ENCODE data around the gene LDLRAD4.

The LDLRAD4 gene

GRCh38 chr18:13219593-13220159 is 1.1 kb downstream of the LDLRAD4 start:
- DNase-seq (ENCODE audit: extremely low spot score) = no peak
- POLR2A ChIA-PET = no interaction called here
- CTCF ChIA-PET = interaction anchor here (0.7 kb wide), 1 partner anchor 56 kb away, joined by 4 read pairs; no protein-coding TSS in a partner anchor
- no peak for TF ChIP-seq L3MBTL2 (conservative IDR thresholded peaks at IDR 0.05)

GRCh38 chr18:13220361-13220991 is 1.9 kb downstream of the LDLRAD4 start:
- TF ChIP-seq HDGF (IDR thresholded peaks at IDR 0.05; ENCODE audit: borderline replicate concordance) (no peak), PKNOX1 (IDR thresholded peaks at IDR 0.05) (no peak), SUZ12 (IDR thresholded peaks at IDR 0.05) (no peak), ZNF384 (IDR thresholded peaks at IDR 0.05) (no peak), NFRKB (IDR thresholded peaks at IDR 0.05) (no peak), TARDBP (IDR thresholded peaks at IDR 0.05) (no peak), BHLHE40 (IDR thresholded peaks at IDR 0.05; ENCODE audit: borderline replicate concordance) (no peak), FOXK2 (IDR thresholded peaks at IDR 0.05) (no peak), SP1 (IDR thresholded peaks at IDR 0.05) (no peak), LEF1 (IDR thresholded peaks at IDR 0.05; ENCODE audit: borderline replicate concordance) (no peak)
- no peak for DNase-seq (ENCODE audit: extremely low spot score)
- ChIA-PET POLR2A (no interaction called here), CTCF (no interaction called here)

GRCh38 chr18:13221869-13222855 is 3.6 kb downstream of the LDLRAD4 start:
- no peak for TF ChIP-seq ARNT (IDR thresholded peaks at IDR 0.05)
- peak; percentile 84 for TF ChIP-seq PKNOX1 (IDR thresholded peaks at IDR 0.05)
- no peak for TF ChIP-seq TARDBP (IDR thresholded peaks at IDR 0.05)
- no peak for TF ChIP-seq FOXM1 (IDR thresholded peaks at IDR 0.05; ENCODE audit: borderline replicate concordance)
- CTCF ChIA-PET = interaction anchor here (0.6 kb wide), 1 partner anchor 374 kb away, joined by 5 read pairs; no protein-coding TSS in a partner anchor
- POLR2A ChIA-PET = no interaction called here
- DNase-seq (ENCODE audit: extremely low spot score) = peak; percentile 31

DNA sequence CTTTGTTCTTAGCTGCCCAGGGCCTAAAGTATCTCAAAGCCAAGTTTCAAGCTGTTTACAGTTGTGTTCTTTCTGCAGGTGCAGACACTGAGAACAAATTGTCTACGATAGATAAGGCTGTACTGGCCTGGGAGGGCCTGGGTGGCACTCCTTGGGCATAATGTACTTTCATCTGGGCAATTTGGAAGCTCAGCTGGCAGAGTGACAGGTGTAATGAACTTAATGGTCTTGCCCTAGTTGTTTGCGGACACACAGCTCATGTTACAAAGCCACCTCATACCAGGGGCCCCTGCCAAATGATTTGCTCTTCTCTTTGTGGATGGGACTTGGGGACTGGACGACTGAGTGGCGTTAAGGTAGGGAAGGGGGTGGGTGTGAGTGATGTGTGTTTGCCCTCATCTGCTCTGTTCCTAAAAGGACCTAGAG is 4.3 kb downstream of the LDLRAD4 start:
- DNase-seq (ENCODE audit: extremely low spot score) = no peak
- CTCF ChIA-PET = no interaction called here
- TF ChIP-seq CTBP1 (IDR thresholded peaks at IDR 0.05; ENCODE audit: borderline replicate concordance) (no peak), PKNOX1 (IDR thresholded peaks at IDR 0.05) (0 out of 2 replicates have a peak, but pooled peaks have one; percentile 17)
- POLR2A ChIA-PET = no interaction called here

GRCh38 chr18:13223311-13224143 is 5.0 kb downstream of the LDLRAD4 start:
- DNase-seq (ENCODE audit: extremely low spot score) = no peak
- ChIA-PET CTCF (no interaction called here), POLR2A (no interaction called here)
- no peak for TF ChIP-seq SP1 (IDR thresholded peaks at IDR 0.05)
- no peak for TF ChIP-seq PKNOX1 (IDR thresholded peaks at IDR 0.05)
- no peak for TF ChIP-seq ARNT (IDR thresholded peaks at IDR 0.05)
- TF ChIP-seq CTBP1 (IDR thresholded peaks at IDR 0.05; ENCODE audit: borderline replicate concordance) = no peak
- TF ChIP-seq LEF1 (IDR thresholded peaks at IDR 0.05; ENCODE audit: borderline replicate concordance) = no peak
- TF ChIP-seq L3MBTL2 (conservative IDR thresholded peaks at IDR 0.05) = no peak
- no peak for TF ChIP-seq BHLHE40 (IDR thresholded peaks at IDR 0.05; ENCODE audit: borderline replicate concordance)
- no peak for TF ChIP-seq ZNF384 (IDR thresholded peaks at IDR 0.05)
- TF ChIP-seq FOXM1 (IDR thresholded peaks at IDR 0.05; ENCODE audit: borderline replicate concordance) = no peak
- no peak for TF ChIP-seq SUZ12 (IDR thresholded peaks at IDR 0.05)
- no peak for TF ChIP-seq FOXK2 (IDR thresholded peaks at IDR 0.05)
- TF ChIP-seq NFRKB (IDR thresholded peaks at IDR 0.05) = no peak

DNA sequence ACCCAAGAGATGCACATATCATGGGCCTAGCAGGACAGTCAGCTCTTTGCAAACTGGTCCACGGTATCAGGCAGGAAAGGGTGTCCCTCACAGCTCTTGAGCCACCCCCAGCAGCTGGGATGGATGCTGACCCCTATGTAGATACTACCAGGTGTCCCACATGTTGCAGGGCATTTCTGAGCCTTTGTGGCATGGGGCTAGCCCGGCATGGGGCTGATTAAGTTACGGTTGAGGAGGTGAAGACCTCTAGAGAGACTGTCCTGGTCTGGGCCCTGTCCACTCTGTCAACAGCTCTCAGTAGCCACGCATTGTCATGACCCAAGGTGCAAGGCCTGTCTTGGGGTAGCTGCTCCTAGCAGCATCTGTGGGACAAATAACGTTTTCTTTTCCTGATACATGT is 6.7 kb downstream of the LDLRAD4 start:
- ChIA-PET POLR2A (no interaction called here), CTCF (no interaction called here)
- DNase-seq (ENCODE audit: extremely low spot score) = no peak
- TF ChIP-seq ARNT (IDR thresholded peaks at IDR 0.05) = no peak
- TF ChIP-seq BHLHE40 (IDR thresholded peaks at IDR 0.05; ENCODE audit: borderline replicate concordance) = no peak
- TF ChIP-seq HDGF (IDR thresholded peaks at IDR 0.05; ENCODE audit: borderline replicate concordance) = no peak
- no peak for TF ChIP-seq NFRKB (IDR thresholded peaks at IDR 0.05)
- TF ChIP-seq L3MBTL2 (conservative IDR thresholded peaks at IDR 0.05) = no peak
- TF ChIP-seq LEF1 (IDR thresholded peaks at IDR 0.05; ENCODE audit: borderline replicate concordance) = no peak
- no peak for TF ChIP-seq TARDBP (IDR thresholded peaks at IDR 0.05)
- no peak for TF ChIP-seq ELF4 (IDR thresholded peaks at IDR 0.05)
- no peak for TF ChIP-seq ZNF384 (IDR thresholded peaks at IDR 0.05)
- no peak for TF ChIP-seq CTBP1 (IDR thresholded peaks at IDR 0.05; ENCODE audit: borderline replicate concordance)
- no peak for TF ChIP-seq SUZ12 (IDR thresholded peaks at IDR 0.05)
- TF ChIP-seq FOXA1 (IDR thresholded peaks at IDR 0.05) = no peak
- TF ChIP-seq FOXK2 (IDR thresholded peaks at IDR 0.05) = no peak
- no peak for TF ChIP-seq PKNOX1 (IDR thresholded peaks at IDR 0.05)
- no peak for TF ChIP-seq SP1 (IDR thresholded peaks at IDR 0.05)

Measured in HEK293T (cell line).